Mononuclear cell (primary cell): ENCODE measurements around the gene KRT40. TPM values are rescaled to one million over a fixed set of nuclear protein-coding genes. Genes with fewer than 3 reads are reported as not detected.

Source experiments
- total RNA-seq: library from RNA; depleted of rRNA; stranded (reverse); fragments of >200 nt; gene quantifications from one replicate; pipeline ENCODE4 v1.2.3, GENCODE V29; 2012

KRT40 gene
- total RNA-seq, 1 donor = 0.10 TPM

Other genes with a start within 250 kb of the KRT40 start
- not detected for gene KRT25, start 229.0 kb downstream of the KRT40 start, total RNA-seq
- gene KRT26, start 212.1 kb downstream of the KRT40 start, total RNA-seq = not detected
- gene KRT27, start 201.8 kb downstream of the KRT40 start, total RNA-seq = not detected
- gene KRT28, start 184.4 kb downstream of the KRT40 start, total RNA-seq = not detected
- gene KRT10, start 161.7 kb downstream of the KRT40 start, total RNA-seq = 4.3 TPM
- not detected for gene KRT12, start 117.1 kb downstream of the KRT40 start, total RNA-seq
- gene KRT20, start 99.1 kb downstream of the KRT40 start, total RNA-seq = not detected
- gene KRT23, start 46.7 kb downstream of the KRT40 start, total RNA-seq = 0.52 TPM
- gene KRT39, start 17.4 kb downstream of the KRT40 start, total RNA-seq = not detected
- gene KRTAP3-3, start 9.8 kb upstream of the KRT40 start, total RNA-seq = 0.31 TPM
- not detected for gene KRTAP3-2, start 15.6 kb upstream of the KRT40 start, total RNA-seq
- gene KRTAP3-1, start 24.8 kb upstream of the KRT40 start, total RNA-seq = not detected
- not detected for gene KRTAP1-5, start 42.9 kb upstream of the KRT40 start, total RNA-seq
- gene KRTAP1-4, start 45.9 kb upstream of the KRT40 start, total RNA-seq = not detected
- not detected for gene KRTAP1-3, start 50.5 kb upstream of the KRT40 start, total RNA-seq
- gene KRTAP1-1, start 57.1 kb upstream of the KRT40 start, total RNA-seq = not detected
- gene KRTAP2-1, start 63.0 kb upstream of the KRT40 start, total RNA-seq = not detected
- gene KRTAP2-2, start 70.9 kb upstream of the KRT40 start, total RNA-seq = not detected
- gene KRTAP2-3, start 75.8 kb upstream of the KRT40 start, total RNA-seq = not detected
- gene KRTAP2-4, start 81.6 kb upstream of the KRT40 start, total RNA-seq = not detected
- not detected for gene KRTAP4-7, start 99.8 kb upstream of the KRT40 start, total RNA-seq
- gene KRTAP4-8, start 113.8 kb upstream of the KRT40 start, total RNA-seq = not detected
- not detected for gene KRTAP4-16, start 117.9 kb upstream of the KRT40 start, total RNA-seq
- not detected for gene KRTAP4-9, start 121.1 kb upstream of the KRT40 start, total RNA-seq
- gene KRTAP4-11, start 134.0 kb upstream of the KRT40 start, total RNA-seq = not detected
- not detected for gene KRTAP4-12, start 139.9 kb upstream of the KRT40 start, total RNA-seq
- gene KRTAP4-6, start 156.2 kb upstream of the KRT40 start, total RNA-seq = not detected
- gene KRTAP4-5, start 165.5 kb upstream of the KRT40 start, total RNA-seq = not detected
- not detected for gene KRTAP4-4, start 176.4 kb upstream of the KRT40 start, total RNA-seq
- not detected for gene KRTAP4-3, start 183.9 kb upstream of the KRT40 start, total RNA-seq
- not detected for gene KRTAP4-2, start 193.9 kb upstream of the KRT40 start, total RNA-seq
- gene KRTAP4-1, start 200.6 kb upstream of the KRT40 start, total RNA-seq = not detected
- not detected for gene KRTAP9-1, start 205.6 kb upstream of the KRT40 start, total RNA-seq
- gene KRTAP9-2, start 242.3 kb upstream of the KRT40 start, total RNA-seq = not detected
- not detected for gene KRTAP9-3, start 248.1 kb upstream of the KRT40 start, total RNA-seq